ENCODE data around the gene KDM4C. TPM values are rescaled to one million over a fixed set of nuclear protein-coding genes. Genes with fewer than 3 reads are reported as not detected.

Gene KDM4C
- total RNA-seq, 4 donors from 2014 or later: 32.3 to 41.4 (median 35.3) TPM

GRCh38 chr9:6977761-6978160 lies 220.0 kb downstream of the KDM4C start:
- intact Hi-C loops (cut with DNase I; ENCODE audit: low total_unique reads): no loop called here
- H3K4me3 ChIP-seq (ENCODE audit: low read depth, poor library complexity, severe bottlenecking): no peak overlapping the region
- WGBS, 2 donors: 90 to 92% methylated on average over 1 of the region's 1 CpG
- DNase-seq (ENCODE audit: low spot score in 2 of 2): no peak
- no peak for TF ChIP-seq CTCF (IDR thresholded peaks at IDR 0.05)
- no peak for TF ChIP-seq POLR2A (IDR thresholded peaks at IDR 0.05)

GRCh38 chr9:6978591-6978990 lies 220.8 kb downstream of the KDM4C start:
- TF ChIP-seq CTCF (IDR thresholded peaks at IDR 0.05): no peak
- TF ChIP-seq POLR2A (IDR thresholded peaks at IDR 0.05): no peak
- DNase-seq (ENCODE audit: low spot score in 2 of 2): no peak
- 77 to 82% methylated on average over 2 of the region's 2 CpGs for WGBS, 2 donors
- no peak overlapping the region for H3K4me3 ChIP-seq (ENCODE audit: low read depth, poor library complexity, severe bottlenecking)
- intact Hi-C loops (cut with DNase I; ENCODE audit: low total_unique reads): no loop called here

GRCh38 chr9:6984941-6985578 lies 227.3 kb downstream of the KDM4C start:
- intact Hi-C loops (cut with DNase I; ENCODE audit: low total_unique reads): no loop called here
- 74 to 93% methylated on average over 3 of the region's 3 CpGs for WGBS, 2 donors
- no peak for TF ChIP-seq CTCF (IDR thresholded peaks at IDR 0.05)
- TF ChIP-seq POLR2A (IDR thresholded peaks at IDR 0.05): no peak
- no peak for DNase-seq (ENCODE audit: low spot score in 2 of 2)
- H3K4me3 ChIP-seq (ENCODE audit: low read depth, poor library complexity, severe bottlenecking): no peak overlapping the region

GRCh38 chr9:6986141-6986815 lies 228.5 kb downstream of the KDM4C start:
- no peak for DNase-seq (ENCODE audit: low spot score in 2 of 2)
- intact Hi-C loops (cut with DNase I; ENCODE audit: low total_unique reads): no loop called here
- H3K4me3 ChIP-seq (ENCODE audit: low read depth, poor library complexity, severe bottlenecking): no peak overlapping the region
- TF ChIP-seq CTCF (IDR thresholded peaks at IDR 0.05) (no peak), POLR2A (IDR thresholded peaks at IDR 0.05) (no peak)
- 81 to 85% methylated on average over 5 of the region's 5 CpGs for WGBS, 2 donors

GRCh38 chr9:6987381-6987780 lies 229.6 kb downstream of the KDM4C start:
- intact Hi-C loops (cut with DNase I; ENCODE audit: low total_unique reads): no loop called here
- TF ChIP-seq POLR2A (IDR thresholded peaks at IDR 0.05) (no peak), CTCF (IDR thresholded peaks at IDR 0.05) (no peak)
- 83 to 89% methylated on average over 3 of the region's 3 CpGs for WGBS, 2 donors
- DNase-seq (ENCODE audit: low spot score in 2 of 2): no peak
- no peak overlapping the region for H3K4me3 ChIP-seq (ENCODE audit: low read depth, poor library complexity, severe bottlenecking)
